Stimulated activated CD4-positive, alpha-beta T cell treated with anti-CD3 and anti-CD28 coated beads, Interleukin-4, amount 100 ng/mL, for 48 hours (primary cell): ENCODE results near the gene FARS2.
A peak's percentile ranks its signal among the peaks of the same experiment; 100 is the strongest.

Experiments
- DNase-seq, 2 donors: peaks; one replicate each; pipeline ENCODE4 v3.0.0-alpha.2; 2020; ENCODE audit warnings: low read depth in 2 of 2

FARS2 gene

DNA sequence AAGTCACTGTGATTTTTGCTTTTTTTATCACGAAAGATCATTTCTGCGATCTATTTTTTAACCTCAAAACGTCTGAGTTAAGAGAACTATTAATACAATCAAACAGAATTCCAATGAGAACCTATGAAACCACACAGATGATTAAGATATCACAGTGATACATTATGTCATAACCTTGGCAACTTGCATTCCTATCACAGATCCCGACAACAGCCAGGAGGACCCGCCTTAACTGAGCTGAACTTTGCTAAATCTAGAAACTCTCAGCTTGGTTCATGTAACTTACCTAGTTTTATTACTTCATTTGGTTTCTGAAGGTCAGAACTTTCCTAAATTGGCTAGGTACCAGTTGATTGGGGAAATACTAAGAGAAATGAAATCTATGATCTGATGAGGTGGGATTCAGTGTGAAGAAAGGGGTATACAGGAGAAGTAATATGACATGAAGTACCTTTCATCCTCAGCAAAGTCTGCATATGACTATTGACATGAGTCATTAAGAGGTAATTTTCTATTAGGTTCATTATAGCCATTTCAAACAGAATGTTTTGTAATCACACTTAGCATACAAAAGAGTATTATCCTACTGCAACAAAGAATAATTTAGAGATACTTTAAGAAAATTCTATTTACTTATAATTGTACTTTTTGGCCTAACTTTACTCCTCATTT is 11.7 kb upstream of the FARS2 start:
- no peak for DNase-seq

DNA sequence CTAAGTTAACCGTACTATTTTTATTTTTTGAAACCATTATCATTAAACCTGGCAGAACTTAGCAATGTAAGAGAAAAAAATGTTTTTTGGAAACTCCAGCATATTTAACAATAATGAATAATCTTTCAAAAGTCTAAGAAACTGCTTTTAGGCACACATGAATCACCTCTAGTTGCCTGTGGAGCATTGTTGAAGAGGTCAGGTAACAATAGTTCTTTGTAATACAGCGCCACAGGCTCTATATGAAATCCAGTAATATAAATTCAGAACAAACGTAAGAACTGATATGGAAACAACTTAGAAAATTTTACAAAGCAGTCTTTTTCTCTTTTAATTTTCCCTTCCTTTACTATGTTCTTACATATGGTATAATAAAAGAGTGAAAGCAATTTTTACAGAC is 10.9 kb upstream of the FARS2 start:
- DNase-seq = no peak

DNA sequence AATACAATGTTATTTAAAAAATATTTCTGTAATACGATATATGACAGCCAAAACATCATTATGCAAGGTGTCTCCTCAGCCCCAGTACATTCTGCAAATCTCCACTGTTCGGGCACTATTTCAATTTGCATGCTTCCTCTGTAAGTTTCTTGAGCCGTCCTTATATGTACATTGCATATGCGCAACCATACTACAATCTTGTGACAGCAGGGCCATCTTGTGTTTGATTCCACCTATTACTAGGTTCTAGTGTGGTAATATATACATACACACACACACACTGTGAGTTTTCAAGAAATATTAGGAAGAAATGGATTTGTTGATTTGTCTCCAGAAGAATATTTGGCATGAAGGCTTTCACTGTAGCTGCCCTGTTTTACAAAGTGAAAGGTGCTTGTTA is 10.4 kb upstream of the FARS2 start:
- DNase-seq = no peak

DNA sequence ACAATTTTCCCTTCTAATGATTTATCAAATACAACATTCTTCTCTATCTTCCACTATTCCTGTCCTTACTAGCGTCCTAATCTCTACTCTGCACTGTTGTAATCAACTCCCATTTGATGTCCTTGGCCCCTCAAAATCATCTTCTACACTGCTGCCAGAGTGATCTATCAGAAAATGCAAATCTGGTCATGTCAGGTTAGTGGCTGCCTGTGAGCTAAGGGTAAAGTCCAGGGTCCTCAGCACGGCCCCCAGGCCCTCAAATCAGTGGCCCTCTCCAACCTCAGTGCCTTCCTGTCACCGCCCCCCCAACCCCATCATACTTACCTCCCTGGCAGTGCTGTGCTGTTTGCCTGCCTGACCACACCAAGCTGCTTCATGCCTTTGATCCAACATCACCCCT is 4.4 kb upstream of the FARS2 start:
- DNase-seq = no peak

DNA sequence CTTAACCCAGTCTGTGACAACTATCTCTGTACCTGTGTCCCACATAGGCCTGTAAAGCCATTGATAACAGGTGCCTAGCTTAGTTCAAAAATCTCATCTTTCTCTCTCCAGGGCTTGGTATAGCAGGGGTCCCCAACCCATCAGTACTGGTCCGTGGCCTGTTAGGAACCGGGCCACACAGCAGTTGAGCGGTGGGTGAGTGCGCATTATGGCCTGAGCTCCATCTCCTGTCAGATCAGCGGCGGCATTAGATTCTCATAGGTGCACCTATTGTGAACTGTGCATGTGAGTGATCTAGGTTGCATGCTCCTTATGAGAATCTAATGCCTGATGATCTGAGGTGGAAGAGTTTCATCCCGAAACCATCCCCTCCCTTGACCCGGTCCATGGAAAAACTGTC is 3.9 kb upstream of the FARS2 start:
- DNase-seq = no peak

DNA sequence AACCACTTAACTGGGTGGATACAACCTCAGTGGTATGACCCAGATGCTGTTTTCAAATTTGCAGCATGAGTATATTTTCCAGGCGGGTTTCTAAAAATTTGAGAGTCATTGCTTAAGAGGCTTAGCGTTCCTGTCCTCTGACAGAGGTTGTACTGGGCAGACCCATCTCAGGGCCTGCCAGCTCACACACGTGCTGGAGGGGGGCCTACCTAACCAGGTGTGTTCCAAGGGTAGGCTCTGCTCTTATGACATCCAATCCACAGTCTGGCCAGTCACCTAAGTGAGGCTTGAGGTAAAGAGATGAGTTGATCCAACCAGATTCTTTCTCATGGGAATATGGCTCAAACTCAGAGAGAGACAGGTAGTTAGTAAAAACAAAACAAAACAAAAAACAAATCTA is 1.9 kb upstream of the FARS2 start:
- no peak for DNase-seq

DNA sequence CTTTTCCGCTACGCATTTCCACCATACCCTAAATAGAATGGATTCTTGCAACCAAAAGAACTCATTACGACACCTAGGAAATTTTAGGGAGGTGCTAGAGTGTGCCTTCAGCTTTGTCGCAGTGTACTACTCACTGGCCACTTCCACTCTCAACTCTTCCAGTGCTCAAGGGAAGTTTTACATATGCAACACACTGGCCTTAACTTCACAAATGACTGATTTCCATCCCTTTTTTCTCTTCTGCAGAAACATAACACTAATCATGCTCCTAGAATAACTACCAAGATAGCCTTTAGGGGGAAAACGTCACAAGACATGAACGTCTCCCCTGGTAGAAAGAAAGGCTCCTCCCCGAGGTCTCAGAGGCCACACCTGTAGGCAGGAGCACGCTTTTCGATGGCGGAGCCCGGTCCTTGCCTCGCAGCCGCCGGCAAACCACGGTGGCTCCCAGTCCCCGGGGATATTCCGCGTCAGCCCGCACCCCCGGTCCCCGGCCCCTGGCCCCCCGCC is 1.1 kb upstream of the FARS2 start:
- peak; percentile 49 to 69 for DNase-seq

DNA sequence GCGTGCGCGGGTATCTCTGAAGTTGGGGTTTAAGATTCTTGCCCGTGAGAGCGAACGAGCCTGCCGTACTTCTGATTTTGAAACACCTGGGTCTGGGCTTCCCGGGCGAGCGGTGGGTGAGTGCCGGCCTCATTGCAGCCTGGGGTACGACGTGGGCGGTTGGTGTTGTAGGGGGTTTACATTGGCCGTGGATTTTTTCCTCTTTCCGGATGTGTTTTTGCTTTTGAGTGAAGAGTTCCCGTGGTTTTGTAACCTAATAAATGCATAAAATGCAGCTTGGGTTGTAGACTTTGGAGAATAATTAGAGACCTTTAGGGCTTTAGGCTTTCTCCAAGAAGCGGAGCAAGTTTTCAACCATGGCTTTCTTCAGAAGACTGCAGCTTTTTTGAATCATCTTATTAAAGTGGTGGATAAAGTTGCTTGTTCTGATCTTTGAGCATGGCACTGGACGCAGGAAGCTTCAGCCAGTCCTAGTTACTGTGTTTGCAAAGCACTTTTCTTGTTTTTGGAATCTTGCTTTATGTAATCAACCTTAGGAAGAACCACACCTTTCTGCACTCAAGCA is 314 bp downstream of the FARS2 start:
- DNase-seq = no peak

DNA sequence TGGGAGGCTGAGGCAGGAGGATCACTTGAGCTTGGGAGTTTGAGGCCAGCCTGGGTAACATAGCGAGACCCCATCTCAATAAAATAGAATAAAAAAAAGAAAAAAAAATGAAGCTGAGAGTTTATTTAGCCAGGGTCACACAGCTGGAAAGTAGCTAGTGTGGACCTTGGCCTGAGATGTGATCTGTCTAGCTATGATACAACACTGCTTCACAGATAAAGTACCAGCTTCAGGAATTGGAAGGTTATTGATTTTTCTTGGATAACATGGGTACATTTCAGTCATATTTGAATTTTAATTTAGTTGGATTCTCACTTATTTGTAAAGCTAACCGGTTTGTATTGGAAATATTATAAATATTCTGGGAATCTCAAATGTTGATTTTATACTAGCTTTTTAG is 5.1 kb downstream of the FARS2 start:
- DNase-seq = no peak

DNA sequence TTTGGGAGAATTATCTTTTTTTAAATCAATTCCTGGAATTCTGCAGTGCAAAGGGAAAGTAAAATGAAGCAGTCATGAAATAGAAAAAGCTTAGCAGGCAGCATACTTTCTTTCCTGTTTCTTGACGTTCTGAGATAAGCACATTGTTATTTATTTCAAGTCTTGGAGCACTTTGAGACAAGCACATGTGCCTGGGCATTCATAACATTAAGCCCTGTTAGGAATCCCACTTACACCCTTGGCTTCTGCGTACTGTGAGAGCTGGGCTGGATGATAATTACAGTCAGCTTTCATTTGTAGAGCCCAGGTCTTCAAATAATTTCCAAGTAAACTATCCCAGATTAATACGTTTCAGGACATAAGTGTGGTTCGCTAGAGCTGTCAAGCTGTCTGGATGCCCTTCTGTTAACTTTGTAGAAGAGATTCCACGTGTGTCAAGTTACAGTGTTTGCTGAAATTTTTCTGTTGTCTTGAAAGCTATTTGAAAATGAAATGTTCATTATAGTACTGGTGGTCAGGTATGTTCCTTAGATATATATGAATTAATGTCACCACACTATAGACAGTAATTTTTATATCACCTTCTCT is 8.9 kb downstream of the FARS2 start:
- no peak for DNase-seq

DNA sequence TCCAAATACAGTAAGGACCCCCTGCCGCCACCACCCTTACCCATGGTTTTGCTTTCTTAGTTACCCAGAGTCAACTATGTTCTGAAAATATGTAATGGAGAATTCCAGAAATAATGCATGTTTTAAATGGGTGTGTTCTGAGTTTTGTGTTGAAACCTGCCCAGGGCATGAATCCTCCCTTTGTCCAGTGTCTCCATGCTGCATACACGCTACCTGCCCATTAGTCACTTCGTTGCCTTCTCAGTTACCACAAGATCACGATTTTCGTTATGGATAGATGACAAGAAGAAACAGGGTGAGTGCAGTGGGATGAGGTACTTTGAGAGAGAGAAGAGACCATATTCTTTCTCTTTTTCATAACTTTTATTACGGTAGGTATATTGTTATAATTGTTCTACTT is 10.6 kb downstream of the FARS2 start:
- no peak for DNase-seq

DNA sequence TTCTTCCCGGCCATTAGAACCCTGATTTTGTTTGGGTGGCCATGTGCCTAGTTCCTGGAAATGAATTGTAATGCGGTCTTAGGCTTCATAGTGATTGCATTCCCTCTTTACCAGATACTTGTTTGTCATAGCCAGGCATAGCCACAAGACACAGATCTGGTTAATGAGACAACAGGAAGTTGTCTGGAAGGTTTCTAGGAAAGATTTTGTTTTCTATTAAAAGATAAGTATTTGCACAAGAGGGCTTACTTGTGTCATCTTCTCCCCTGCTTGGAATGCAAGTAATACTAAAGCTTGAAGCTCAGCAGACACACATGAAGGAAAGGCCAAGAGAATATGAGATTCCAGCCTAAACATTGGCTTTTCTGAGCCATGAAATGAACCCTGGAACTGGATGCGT is 12.9 kb downstream of the FARS2 start:
- no peak for DNase-seq

DNA sequence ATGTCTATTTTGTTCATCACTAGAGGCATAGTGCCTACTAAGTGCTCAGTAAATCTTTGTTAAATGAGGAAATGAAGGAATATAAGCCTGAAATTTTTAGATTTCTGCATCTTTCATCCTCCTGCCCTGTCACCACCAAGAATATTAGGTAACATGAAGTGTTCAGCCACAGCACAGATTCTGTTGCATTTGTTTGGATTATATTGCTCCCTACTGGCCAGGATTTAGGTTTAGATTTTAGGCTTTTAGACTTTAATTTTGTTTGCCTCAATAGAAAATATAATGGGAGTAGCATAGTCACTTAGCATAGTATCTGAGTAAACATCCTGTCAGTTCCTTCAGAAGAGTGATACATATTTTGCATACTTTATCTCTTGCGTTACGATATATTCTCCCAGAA is 14.2 kb downstream of the FARS2 start:
- no peak for DNase-seq

DNA sequence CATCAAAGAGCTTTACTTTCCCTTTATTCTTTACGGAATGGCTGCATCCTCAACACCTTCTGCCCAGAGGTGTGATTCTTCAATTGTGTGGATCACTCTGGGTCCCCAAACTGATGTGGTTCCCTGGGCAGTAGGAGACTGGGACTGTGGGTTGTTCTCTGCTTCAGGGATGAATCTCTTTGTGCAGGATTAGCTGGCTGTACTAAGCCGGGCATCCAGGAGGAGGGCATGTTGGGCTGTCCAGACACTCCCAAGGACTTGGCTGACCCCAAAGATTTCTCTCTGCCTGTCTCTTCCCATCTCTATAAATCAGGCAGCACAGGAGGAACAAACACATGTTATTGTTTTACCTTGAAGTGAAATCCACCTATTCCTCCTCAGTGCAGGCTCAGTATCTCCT is 15.3 kb downstream of the FARS2 start:
- DNase-seq = no peak

DNA sequence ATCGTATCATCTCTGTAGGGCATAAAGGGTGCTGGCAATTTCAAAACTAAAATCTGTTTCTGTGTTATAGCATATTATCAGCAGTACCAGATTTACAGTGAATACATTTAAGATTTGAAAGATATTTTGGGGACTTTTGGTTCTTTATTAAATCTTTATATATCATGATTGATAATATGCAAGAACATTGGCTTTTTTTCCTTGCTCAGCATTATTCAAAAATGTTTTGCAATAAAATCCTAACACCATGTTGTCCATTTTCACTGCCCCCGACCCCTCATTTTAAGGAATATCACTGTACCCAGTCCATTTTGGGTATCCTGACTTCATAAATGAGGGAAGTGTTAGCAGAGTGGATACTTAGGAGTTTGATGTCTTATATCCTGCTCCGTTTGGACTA is 16.3 kb downstream of the FARS2 start:
- DNase-seq = no peak

DNA sequence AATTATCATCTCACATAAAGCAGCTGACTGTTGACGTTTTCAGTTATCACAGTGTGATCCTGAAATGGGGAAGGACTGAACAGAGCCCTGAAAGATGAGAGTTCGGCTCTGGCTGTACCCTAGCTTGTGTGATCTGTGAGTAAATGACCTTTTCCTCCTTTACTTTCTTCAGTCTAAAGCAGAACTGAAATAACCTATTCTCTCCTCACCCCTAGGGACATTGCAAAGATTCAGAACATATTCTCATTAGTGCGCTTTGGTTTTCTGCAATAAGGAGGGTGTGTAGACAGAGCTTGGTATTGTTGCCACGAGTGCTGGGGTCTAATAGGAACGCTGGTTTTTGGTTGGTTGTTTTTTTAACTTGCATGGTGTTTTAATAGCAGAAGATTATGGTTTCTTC is 16.7 kb downstream of the FARS2 start:
- no peak for DNase-seq

DNA sequence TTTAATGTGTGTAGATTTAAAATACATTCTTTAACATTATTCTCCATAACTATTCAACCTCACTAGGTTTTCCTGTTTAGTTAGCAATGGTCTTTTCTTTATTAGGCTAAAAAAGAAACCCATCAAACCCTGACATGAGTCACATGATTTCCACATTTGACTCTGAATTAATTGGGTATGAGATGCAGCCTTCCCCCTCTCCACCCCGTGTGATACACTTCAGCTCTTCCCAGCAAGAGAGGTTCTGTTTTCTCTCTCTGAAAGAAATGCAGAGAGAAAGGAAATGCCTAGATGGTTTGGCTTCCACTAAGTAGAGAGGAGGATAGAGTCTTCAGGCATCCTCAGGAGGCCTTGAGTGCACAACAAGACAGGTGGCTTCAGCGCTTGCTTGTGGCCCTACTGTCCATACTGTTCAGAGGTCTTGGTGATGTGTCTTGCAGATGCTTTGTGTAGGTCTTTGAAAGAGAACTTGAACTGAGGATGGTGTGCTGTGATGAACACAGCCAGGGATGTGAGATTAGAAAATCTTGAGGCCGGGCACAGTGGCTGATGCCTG is 17.3 kb downstream of the FARS2 start:
- no peak for DNase-seq

DNA sequence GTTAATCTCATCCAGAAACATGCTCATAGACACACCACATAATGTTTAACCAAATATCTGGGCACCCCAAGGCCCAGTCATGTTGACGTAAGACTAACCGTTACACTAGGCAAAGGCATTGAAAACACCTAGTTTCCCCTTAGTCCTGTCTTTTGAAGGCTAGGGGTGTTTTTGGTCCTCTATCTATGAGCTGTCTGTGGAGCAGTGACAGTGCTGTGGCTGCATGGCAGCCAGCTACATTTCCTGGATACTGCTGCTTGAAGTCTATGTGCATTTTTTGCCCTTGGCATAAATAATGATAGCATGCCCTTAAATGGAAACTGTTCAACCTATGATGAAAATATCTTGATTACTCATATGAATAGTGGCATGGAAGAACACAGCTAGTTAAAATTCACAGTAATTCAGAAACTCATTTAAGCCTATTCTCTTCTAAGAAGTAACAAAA is 18.6 kb downstream of the FARS2 start:
- DNase-seq = no peak

DNA sequence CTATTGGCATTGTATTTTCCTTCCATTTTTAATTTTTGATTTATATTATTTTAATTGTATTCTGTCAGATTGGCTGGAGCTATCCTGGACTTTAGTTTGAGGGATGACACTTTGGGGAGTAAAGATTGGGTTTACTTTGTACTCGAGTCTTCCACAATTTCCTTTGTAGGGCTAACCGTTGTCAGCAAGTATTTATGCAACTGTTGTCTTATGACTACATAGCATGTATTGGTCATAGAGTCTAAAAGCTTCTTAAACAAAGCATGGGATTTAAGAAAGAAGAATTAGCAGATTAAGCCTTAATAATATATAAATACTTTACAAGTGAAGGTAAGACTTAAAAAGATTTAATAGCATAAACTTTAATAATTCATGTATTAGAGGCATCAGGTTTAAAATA is 19.6 kb downstream of the FARS2 start:
- DNase-seq = no peak

DNA sequence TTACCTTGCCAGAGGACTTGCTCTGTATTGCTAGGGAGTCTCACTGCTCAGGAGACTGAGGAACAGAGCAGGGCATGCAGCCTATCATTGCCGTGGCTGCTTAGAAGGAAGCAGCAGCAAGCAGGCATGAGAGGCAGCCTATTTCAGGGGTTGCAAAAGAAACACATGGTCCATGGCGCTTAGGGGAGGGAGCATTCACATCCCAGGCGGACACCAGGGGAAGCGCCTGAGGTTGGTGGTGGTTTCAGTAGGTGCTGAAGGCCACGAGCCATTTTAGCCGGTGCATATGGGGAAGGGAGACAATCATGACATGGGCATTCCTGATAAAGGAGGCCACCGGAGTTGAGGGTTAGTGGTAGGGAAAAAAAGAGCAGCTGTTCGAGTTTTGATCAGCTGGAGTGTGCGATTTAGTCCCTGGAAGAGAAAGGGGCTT is 20.9 kb downstream of the FARS2 start:
- DNase-seq = no peak

DNA sequence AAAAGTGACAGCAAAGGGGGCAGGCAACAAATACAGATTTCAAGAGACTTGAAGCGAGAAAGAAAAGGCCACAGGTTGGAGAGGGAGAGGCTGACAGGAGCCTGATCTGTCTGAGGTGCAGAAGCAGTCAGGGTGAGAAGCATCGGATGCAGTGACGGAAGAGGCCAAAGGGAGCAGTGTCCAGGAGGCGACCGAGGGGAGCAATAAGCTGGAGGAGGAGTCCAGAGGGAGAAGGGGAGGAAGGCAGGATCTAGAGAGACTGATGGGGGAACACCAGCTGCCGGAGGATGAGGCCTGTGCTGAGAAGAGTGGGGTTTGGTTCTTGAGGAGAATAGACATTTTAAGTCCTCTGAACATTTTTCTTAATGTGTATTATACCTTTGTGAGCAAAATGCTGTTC is 23.8 kb downstream of the FARS2 start:
- DNase-seq = no peak

DNA sequence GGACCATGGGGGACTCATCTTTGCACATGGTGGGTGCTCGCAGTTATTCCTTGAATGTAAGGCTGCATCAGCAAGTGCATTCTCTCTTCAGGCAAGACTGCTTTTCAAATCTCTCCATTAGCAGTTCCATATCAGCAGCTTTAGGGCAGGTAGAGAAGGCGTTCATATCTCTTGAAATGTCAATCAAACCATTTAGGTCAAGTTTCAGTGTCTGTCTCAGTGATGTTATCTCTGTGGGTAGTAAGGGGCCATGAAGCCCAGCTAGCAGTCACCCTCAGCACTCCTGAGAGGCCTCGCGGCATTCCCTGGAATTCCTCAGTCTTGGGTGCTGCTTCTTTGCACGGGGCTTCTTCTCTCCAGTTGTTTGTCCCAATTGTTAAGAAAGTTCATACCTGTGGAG is 24.2 kb downstream of the FARS2 start:
- no peak for DNase-seq

DNA sequence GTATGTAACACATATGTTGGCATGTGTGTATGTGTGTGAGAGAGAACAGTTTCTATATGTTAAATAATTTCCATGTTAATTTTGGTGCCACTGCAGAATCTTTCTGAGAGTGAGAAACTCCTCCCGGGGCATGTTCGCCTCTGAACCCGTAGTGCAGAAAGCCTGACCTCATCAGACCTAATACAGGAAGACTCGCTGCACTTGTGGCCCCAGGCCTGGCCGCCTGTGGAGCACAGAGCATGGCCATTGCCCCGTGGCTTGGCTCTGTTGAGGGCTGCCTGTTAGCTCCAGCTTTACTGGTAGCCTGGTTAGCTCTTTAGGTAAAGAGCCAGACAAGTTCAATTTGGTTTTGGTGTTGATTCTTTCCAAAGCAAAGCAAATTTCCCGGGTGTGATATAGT is 25.5 kb downstream of the FARS2 start:
- DNase-seq = no peak
